GM12892 (cell line): ENCODE data around the gene DMXL2.
A peak's percentile ranks its signal among the peaks of the same experiment; 100 is the strongest.

ENCODE experiments used
- DNase-seq: peaks from one replicate; pipeline ENCODE4 v3.0.0; 2011; ENCODE audit not compliant: insufficient read length
- FAIRE-seq: peaks from 2 replicates; lab custom pipeline; 2011; peaks lifted over from hg19 to GRCh38; lab: Jason Lieb, UNC
- POLR2A ChIP-seq: IDR thresholded peaks from 2 replicates; pipeline ENCODE4 v1.6.1; 2011; ENCODE audit warnings: low read depth, low read length, control low read depth
- POLR2AphosphoS5 ChIP-seq: IDR thresholded peaks from 2 replicates; pipeline ENCODE4 v1.6.1; 2011; ENCODE audit warnings: low read depth, low read length, control low read depth
- TAF1 ChIP-seq: IDR thresholded peaks from 2 replicates; pipeline ENCODE4 v1.6.1; 2011; ENCODE audit warnings: low read depth, mild to moderate bottlenecking, control low read depth, low read length, borderline replicate concordance

Gene DMXL2

DNA sequence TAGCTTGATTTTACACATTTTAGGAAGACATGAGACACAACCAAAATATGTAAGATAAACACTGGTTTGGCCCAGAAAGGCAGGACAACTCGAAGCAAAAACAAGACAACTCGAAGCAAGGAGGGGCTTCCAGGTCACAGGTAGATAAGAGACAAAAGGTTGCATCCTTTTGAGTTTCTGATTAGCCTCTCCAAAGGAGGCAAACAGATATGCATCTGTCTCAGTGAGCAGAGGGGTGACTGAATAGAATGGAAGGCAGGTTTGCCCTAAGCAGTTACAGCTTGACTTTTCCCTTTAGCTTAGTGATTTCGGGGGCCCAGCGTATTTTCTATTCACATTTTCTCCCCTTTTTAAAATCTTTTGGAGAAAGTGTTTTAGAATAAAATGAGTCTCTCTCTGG lies 206.4 kb downstream of the DMXL2 start:
- DNase-seq = no peak
- no peak for TF ChIP-seq POLR2A
- no peak for TF ChIP-seq POLR2AphosphoS5
- no peak for TF ChIP-seq TAF1
- FAIRE-seq = no peak

- no peak for FAIRE-seq
- DNase-seq = no peak
- TF ChIP-seq POLR2AphosphoS5 (no peak), TAF1 (no peak), POLR2A (no peak)
Observed at GRCh38 chr15:51414256-51414860, 208.2 kb downstream of the DMXL2 start.

DNA sequence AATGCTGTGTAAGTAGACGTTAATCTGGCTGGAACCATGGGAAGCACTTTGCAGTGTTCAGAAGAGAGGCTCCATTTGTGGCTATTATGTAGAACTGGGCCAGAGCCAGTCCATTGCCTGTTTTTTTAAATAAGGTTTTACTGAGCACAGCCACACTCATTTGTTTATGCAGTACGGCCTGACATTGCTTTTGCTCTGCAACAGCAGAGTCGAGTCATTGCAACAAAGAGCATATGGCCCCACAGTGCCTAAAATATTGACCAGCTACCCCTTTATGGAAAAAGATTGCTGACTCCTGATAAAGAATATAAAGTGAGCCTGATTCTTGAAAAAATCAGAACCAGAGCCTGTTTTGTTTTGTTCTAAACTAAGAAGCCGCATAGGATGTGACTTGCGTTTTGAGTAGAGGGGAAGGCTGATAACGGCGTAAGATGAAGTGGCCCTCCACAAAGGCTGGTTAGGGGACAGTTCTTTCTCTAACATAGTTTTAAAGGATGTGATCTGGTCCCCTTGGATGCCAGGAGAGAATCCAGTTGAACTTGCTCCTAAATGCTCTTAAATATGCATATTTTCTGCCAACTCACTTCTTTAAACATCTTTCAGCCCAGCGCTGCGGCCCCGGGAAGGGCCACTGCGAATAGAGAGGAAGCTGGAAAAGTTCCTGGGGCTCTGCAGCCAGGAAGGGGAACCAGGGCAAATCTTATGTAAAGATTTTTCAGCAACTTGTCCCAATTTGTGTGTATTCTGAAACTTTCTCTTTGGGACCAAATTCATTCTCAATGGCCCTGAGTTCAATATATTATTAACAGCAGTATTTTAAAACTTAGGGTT lies 216.7 kb downstream of the DMXL2 start:
- TF ChIP-seq POLR2AphosphoS5 = no peak
- TF ChIP-seq TAF1 = no peak
- TF ChIP-seq POLR2A = no peak
- DNase-seq (no peak), FAIRE-seq (no peak)

DNA sequence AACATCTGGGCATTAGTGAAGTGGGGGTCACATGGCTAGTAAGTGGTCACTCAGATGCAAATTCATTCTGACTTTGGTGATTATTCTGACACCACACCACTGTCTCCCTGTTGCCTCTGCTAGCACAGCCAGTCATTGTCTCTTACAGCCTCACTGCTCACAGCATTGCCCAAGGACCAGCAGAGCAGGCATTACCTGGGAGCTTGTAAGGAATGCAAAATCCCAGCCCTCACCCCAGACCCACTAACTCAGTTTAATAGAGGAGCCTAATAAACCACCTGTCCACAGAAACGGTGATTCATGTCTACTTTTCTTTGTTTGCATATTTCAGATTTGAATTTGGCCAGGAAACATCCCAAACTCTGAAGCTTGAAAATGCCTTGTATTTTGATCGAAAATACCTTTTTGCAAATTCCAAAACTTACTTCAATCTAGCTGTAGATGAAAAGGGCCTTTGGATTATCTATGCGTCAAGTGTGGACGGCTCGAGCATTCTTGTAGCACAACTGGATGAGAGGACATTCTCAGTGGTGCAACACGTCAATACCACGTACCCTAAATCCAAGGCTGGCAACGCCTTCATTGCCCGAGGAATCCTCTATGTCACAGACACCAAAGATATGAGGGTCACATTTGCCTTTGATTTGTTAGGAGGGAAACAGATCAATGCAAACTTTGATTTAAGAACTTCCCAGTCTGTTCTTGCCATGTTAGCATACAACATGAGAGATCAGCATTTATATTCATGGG lies 218.4 kb downstream of the DMXL2 start:
- FAIRE-seq (no peak), DNase-seq (no peak)
- no peak for TF ChIP-seq POLR2A
- TF ChIP-seq TAF1 = no peak
- no peak for TF ChIP-seq POLR2AphosphoS5

GRCh38 chr15:51403072-51403878 lies 219.3 kb downstream of the DMXL2 start:
- FAIRE-seq (no peak), DNase-seq (no peak)
- no peak for TF ChIP-seq POLR2A
- TF ChIP-seq TAF1 = no peak
- TF ChIP-seq POLR2AphosphoS5 = no peak

DNA sequence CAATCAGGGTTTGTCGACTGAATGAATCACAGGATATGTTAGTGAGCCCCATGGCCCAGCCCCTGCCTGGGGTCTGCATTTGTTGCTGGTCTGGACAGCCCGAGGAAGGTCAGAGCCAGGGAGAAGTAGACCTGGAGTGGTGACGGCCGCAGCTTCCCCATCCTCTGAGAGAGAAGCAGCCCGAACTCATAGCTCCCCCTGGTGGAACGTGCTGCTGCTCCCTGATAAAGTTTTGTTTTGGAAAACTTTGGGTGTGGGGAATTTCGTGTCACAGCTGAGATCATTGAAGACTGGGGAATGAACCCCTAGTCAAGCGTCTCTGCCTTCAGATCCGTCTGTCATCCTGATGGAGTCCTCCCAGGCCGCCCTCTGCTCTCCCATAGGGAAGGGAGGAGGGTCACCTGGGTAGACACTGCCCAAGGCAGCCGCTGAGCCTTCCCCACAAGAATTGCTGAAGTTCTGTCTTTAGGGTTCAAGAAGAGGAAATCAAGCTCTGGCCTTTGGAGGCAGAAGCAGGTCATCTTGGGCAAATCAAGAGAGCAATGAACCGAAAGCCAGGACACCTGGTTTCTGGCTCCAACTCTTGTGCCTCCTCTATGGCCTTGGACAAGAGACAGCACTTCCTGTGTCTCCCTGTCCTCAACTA lies 220.6 kb downstream of the DMXL2 start:
- DNase-seq (peak; percentile 29), FAIRE-seq (peak; percentile 89)
- TF ChIP-seq POLR2AphosphoS5 (no peak), POLR2A (no peak), TAF1 (no peak)

DNA sequence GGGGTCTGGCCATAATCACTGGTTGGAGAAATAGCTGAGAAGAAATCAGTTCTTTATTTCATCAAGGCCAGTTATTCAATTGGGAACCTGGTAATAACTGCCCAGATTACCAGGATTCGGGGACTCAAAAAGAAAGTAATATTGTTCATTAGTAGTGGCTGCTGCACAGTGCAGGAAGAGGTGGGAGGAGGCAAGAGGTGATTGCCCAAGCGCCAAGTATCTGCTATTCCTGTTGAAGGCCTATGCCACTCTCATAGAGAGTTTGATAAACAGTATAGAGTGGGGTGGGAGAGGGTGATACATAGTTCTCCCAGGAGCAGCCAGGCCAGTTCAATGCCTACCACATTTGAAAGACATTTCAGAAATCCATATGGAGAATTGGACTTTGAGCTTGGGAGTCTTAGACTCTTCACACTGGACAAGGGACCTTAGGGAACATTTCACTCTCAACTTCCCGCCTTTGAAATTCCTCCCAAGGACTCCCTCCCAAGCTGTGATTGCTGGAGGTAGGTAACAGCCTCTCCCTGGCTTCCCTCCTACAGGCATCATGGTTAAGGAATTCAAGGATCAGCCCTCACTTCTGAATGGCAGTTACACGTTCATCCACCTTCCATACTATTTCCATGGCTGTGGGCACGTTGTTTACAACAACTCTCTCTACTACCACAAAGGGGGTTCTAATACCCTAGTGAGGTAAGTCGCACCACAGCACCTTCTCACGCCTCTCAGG lies 221.4 kb downstream of the DMXL2 start:
- no peak for FAIRE-seq
- DNase-seq = no peak
- TF ChIP-seq POLR2AphosphoS5 (no peak), POLR2A (no peak), TAF1 (no peak)

- no peak for DNase-seq
- FAIRE-seq = no peak
- TF ChIP-seq POLR2A (no peak), TAF1 (no peak), POLR2AphosphoS5 (no peak)
Observed at GRCh38 chr15:51398626-51399025, 223.9 kb downstream of the DMXL2 start.
